SK-N-SH (cell line): Measurements from ENCODE around the gene ASTN2. TPM values are rescaled to one million over a fixed set of nuclear protein-coding genes. Genes with fewer than 3 reads are reported as not detected.

Source experiments
- CTCF ChIA-PET: fragments of 300-600, 350-600 bp; formaldehyde crosslinking; extraction: SDS; loops from one replicate; lab custom pipeline; 2021; lab: Yijun Ruan, JAX
- POLR2A ChIA-PET: fragments of 350-600 bp; sonication (Branson Sonifier 250); formaldehyde crosslinking; extraction: SDS; loops from one replicate; lab custom pipeline; 2020; ENCODE audit warnings: antibody characterized with exemption, inconsistent platforms; lab: Yijun Ruan, JAX
- DNase-seq: peaks from one replicate; pipeline ENCODE4 v3.0.0; 2012
- H2AFZ ChIP-seq: fragments of 200-600 bp; sonication (generic); 2 replicates; pipeline ENCODE4 v1.8.1; 2016; ENCODE audit warnings: antibody characterized with exemption, mild to moderate bottlenecking, low read depth
- H3F3A ChIP-seq: fragments of 200-600 bp; sonication (generic); replicated peaks from 2 replicates; pipeline ENCODE3; 2016; ENCODE audit warnings: antibody characterized with exemption, mild to moderate bottlenecking; ENCODE audit not compliant: insufficient read depth
- H3K27ac ChIP-seq, 2 experiments: fragments of 200-500 bp in 1 of 2; fragments of 200-600 bp in 1 of 2; sonication (Bioruptor generic) in 1 of 2; sonication (generic), shearing (Covaris generic) in 1 of 2; 2 replicates each; pipeline versions ENCODE4 v1.5.1 to v1.6.1; 2014 to 2016; ENCODE audit warnings: low read depth in 2 of 2, inconsistent platforms in 1 of 2, low read length in 1 of 2, mild to moderate bottlenecking in 1 of 2, mixed read lengths in 1 of 2
- H3K27me3 ChIP-seq: fragments of 200-600 bp; sonication (generic), shearing (Covaris generic); 2 replicates; pipeline ENCODE4 v1.6.1; 2016; ENCODE audit warnings: mixed run types; ENCODE audit not compliant: insufficient read depth
- H3K36me3 ChIP-seq, 2 experiments: fragments of 200-500 bp in 1 of 2; fragments of 200-600 bp in 1 of 2; sonication (Bioruptor generic) in 1 of 2; sonication (generic) in 1 of 2; replicated peaks in 1 of 2; 2 replicates each; pipeline versions ENCODE3 to v1.5.1; 2014 to 2016; ENCODE audit warnings: low read length in 1 of 2, mild to moderate bottlenecking in 1 of 2; ENCODE audit not compliant: insufficient read depth in 2 of 2, control insufficient read depth in 1 of 2
- H3K4me1 ChIP-seq, 2 experiments: fragments of 200-500 bp in 1 of 2; fragments of 200-600 bp in 1 of 2; sonication (Bioruptor generic) in 1 of 2; sonication (generic), shearing (Covaris generic) in 1 of 2; 2 replicates each; pipeline versions ENCODE4 v1.5.1 to v1.6.1; 2014 to 2016; ENCODE audit warnings: low read depth in 1 of 2, low read length in 1 of 2, mixed run types in 1 of 2; ENCODE audit not compliant: insufficient read depth in 2 of 2, control insufficient read depth in 1 of 2
- H3K4me2 ChIP-seq: fragments of 200-600 bp; sonication (generic), shearing (Covaris generic); 2 replicates; pipeline ENCODE4 v1.6.1; 2017; ENCODE audit warnings: mixed run types
- H3K4me3 ChIP-seq, 2 experiments: fragments of 200-500 bp in 1 of 2; fragments of 200-600 bp in 1 of 2; sonication (Bioruptor generic) in 1 of 2; sonication (generic), shearing (Covaris generic) in 1 of 2; 2 replicates each; pipeline versions ENCODE4 v1.5.1 to v1.8.1; 2014 to 2016; ENCODE audit warnings: low read depth in 2 of 2, inconsistent platforms in 1 of 2, low read length in 1 of 2, mild to moderate bottlenecking in 1 of 2, mixed read lengths in 1 of 2, moderate library complexity in 1 of 2
- H3K79me2 ChIP-seq: fragments of 200-600 bp; sonication (generic); 2 replicates; pipeline ENCODE4 v1.8.1; 2017; ENCODE audit warnings: mild to moderate bottlenecking; ENCODE audit not compliant: insufficient read depth
- H3K9ac ChIP-seq: fragments of 200-600 bp; sonication (generic); 2 replicates; pipeline ENCODE4 v1.6.1; 2017; ENCODE audit warnings: mixed run types
- H3K9me2 ChIP-seq: fragments of 200-600 bp; sonication (generic); 2 replicates; pipeline ENCODE4 v1.6.1; 2017; ENCODE audit warnings: mixed run types
- H3K9me3 ChIP-seq: fragments of 200-600 bp; sonication (generic); 2 replicates; pipeline ENCODE4 v1.6.1; 2017; ENCODE audit warnings: mixed run types, mild to moderate bottlenecking, moderate library complexity
- H4K20me1 ChIP-seq: fragments of 200-600 bp; sonication (generic); 2 replicates; pipeline ENCODE4 v1.6.1; 2017; ENCODE audit warnings: mild to moderate bottlenecking, mixed run types; ENCODE audit not compliant: insufficient read depth
- CHD2 ChIP-seq: fragments of 150-350 bp; IDR thresholded peaks from 2 replicates; pipeline ENCODE4 v1.6.1; 2018; ENCODE audit warnings: low read length; ENCODE audit not compliant: partially characterized antibody
- ELF1 ChIP-seq: IDR thresholded peaks from 2 replicates; pipeline ENCODE4 v1.4.0; 2012
- EZH2phosphoT487 ChIP-seq: fragments of 200-600 bp; sonication (generic); IDR thresholded peaks from 2 replicates; pipeline ENCODE4 v1.6.1; 2017; ENCODE audit warnings: low read depth, mixed run types, mild to moderate bottlenecking, antibody characterized with exemption, moderate library complexity, borderline replicate concordance
- FOXM1 ChIP-seq: IDR thresholded peaks from 2 replicates; pipeline ENCODE4 v1.4.0; 2012; ENCODE audit warnings: low read depth, mild to moderate bottlenecking
- GABPA ChIP-seq: IDR thresholded peaks from 2 replicates; pipeline ENCODE4 v1.4.0; 2012; ENCODE audit warnings: low read depth, mild to moderate bottlenecking
- GATA2 ChIP-seq: sonication (generic); formaldehyde crosslinking; IDR thresholded peaks from 2 replicates; pipeline ENCODE4 v1.5.0; 2020; ENCODE audit warnings: mild to moderate bottlenecking, missing genetic modification reagents
- IRF3 ChIP-seq: fragments of 150-350 bp; IDR thresholded peaks from 2 replicates; pipeline ENCODE4 v1.6.1; 2016; ENCODE audit warnings: mild to moderate bottlenecking, low read depth, low read length
- POLR2AphosphoS5 ChIP-seq: IDR thresholded peaks from 2 replicates; pipeline ENCODE4 v1.6.1; 2012; ENCODE audit warnings: low read depth, low read length
- RFX5 ChIP-seq: IDR thresholded peaks from 2 replicates; pipeline ENCODE4 v1.6.1; 2012; ENCODE audit warnings: mild to moderate bottlenecking, improper control_type of control experiment, low read length
- RXRA ChIP-seq: IDR thresholded peaks from 2 replicates; pipeline ENCODE4 v1.4.0; 2012; ENCODE audit warnings: low read depth, mild to moderate bottlenecking, borderline replicate concordance
- TCF12 ChIP-seq: IDR thresholded peaks from 2 replicates; pipeline ENCODE4 v1.4.0; 2012
- YY1 ChIP-seq: IDR thresholded peaks from 2 replicates; pipeline ENCODE4 v1.4.0; 2012; ENCODE audit warnings: low read depth, mild to moderate bottlenecking
- WGBS: methylation state at CpG from one replicate; pipeline ENCODE4 v1.1.6; 2017; ENCODE audit warnings: low lambda C conversion rate; 5-methylcytosine and 5-hydroxymethylcytosine counted together
- polyA plus RNA-seq, 3 experiments: library from polyadenylated mRNA; depleted of rRNA; stranded (reverse); fragments of >200 nt; gene quantifications; 2 replicates each; pipeline ENCODE4 v1.2.3, GENCODE V29; 2012

Gene ASTN2
- polyA plus RNA-seq, 1 of the 3 experiments (the other 2 are of a cell fraction) = 6.6 TPM

GRCh38 chr9:116379821-116380220 lies 1035.0 kb downstream of the ASTN2 start:
- WGBS = 97% methylated on average over 2 of the region's 2 CpGs
- no peak for TF ChIP-seq CHD2
- no peak for TF ChIP-seq TCF12
- no peak for TF ChIP-seq ELF1

GRCh38 chr9:116378873-116379272 lies 1036.0 kb downstream of the ASTN2 start:
- Histone ChIP-seq H3K36me3 (peaks cover 48 to 73% of the 10 kb centered on the region in 2 experiments), H3K9me2 (no peaks in the 10 kb centered on the region), H3K9me3 (no peaks in the 10 kb centered on the region), H3K4me1 (peaks cover 3 to 12% of the 10 kb centered on the region in 2 experiments; a peak in 2 of 4 replicates), H3F3A (peaks cover 59% of the 10 kb centered on the region), H3K27me3 (no peaks in the 10 kb centered on the region), H3K79me2 (peaks cover 8% of the 10 kb centered on the region; the same call in 1 of the 2 replicates), H3K27ac (no peak overlapping the region; a peak in 1 of 4 replicates), H3K4me2 (no peak overlapping the region), H4K20me1 (peaks cover 27% of the 10 kb centered on the region), H3K9ac (no peak overlapping the region), H3K4me3 (no peak overlapping the region), H2AFZ (no peak overlapping the region)
- TF ChIP-seq GABPA = no peak
- TF ChIP-seq POLR2AphosphoS5 = no peak
- TF ChIP-seq GATA2 (CRISPR knock-in tag) = no peak
- no peak for TF ChIP-seq FOXM1
- no peak for TF ChIP-seq RFX5
- no peak for TF ChIP-seq IRF3
- TF ChIP-seq ELF1 = no peak
- no peak for TF ChIP-seq YY1
- no peak for TF ChIP-seq EZH2phosphoT487
- TF ChIP-seq RXRA = no peak
- DNase-seq = no peak
- CTCF ChIA-PET = interaction anchor here (0.8 kb wide), 1 partner anchor 268 kb away, joined by 3 read pairs; no protein-coding TSS in a partner anchor
- 100% methylated on average over 2 of the region's 2 CpGs for WGBS
- POLR2A ChIA-PET = no interaction called here

More at GRCh38 chr9:116379821-116380220, 1035.0 kb downstream of the ASTN2 start:
- ChIA-PET CTCF (interaction anchor here (1.1 kb wide), 1 partner anchor 20 kb away, joined by 3 read pairs; no protein-coding TSS in a partner anchor), POLR2A (no interaction called here)
- H3K4me3 ChIP-seq = no peak overlapping the region
- peaks cover 25% of the 10 kb centered on the region for H4K20me1 ChIP-seq
- H3K4me2 ChIP-seq = no peak overlapping the region
- no peaks in the 10 kb centered on the region for H3K27me3 ChIP-seq
- no peak for DNase-seq
- H3F3A ChIP-seq = peaks cover 60% of the 10 kb centered on the region
- H3K9me2 ChIP-seq = no peaks in the 10 kb centered on the region
- H3K4me1 ChIP-seq = peaks cover 3 to 12% of the 10 kb centered on the region in 2 experiments; a peak in 2 of 4 replicates
- peaks cover 8% of the 10 kb centered on the region; the same call in 1 of the 2 replicates for H3K79me2 ChIP-seq
- H3K9ac ChIP-seq = no peak overlapping the region
- no peaks in the 10 kb centered on the region for H3K9me3 ChIP-seq
- no peak overlapping the region; a peak in 1 of 4 replicates for H3K27ac ChIP-seq
- H3K36me3 ChIP-seq = peaks cover 48 to 79% of the 10 kb centered on the region in 2 experiments
- H2AFZ ChIP-seq = no peak overlapping the region
